HG03442 (cell line): ENCODE results near the gene TTYH1.
"Not testable (repeated sequence)": the region's sequence is repeated elsewhere in the genome, so short reads cannot be mapped to it uniquely, and the experiment has no call there.

Source experiments
- ATAC-seq: cut with Tn5 transposase; IDR thresholded peaks from one replicate; pipeline ENCODE4 v1.9.1; 2021; ENCODE audit warnings: mild to moderate bottlenecking, moderate library complexity; ENCODE audit not compliant: unreplicated experiment

The TTYH1 gene

DNA sequence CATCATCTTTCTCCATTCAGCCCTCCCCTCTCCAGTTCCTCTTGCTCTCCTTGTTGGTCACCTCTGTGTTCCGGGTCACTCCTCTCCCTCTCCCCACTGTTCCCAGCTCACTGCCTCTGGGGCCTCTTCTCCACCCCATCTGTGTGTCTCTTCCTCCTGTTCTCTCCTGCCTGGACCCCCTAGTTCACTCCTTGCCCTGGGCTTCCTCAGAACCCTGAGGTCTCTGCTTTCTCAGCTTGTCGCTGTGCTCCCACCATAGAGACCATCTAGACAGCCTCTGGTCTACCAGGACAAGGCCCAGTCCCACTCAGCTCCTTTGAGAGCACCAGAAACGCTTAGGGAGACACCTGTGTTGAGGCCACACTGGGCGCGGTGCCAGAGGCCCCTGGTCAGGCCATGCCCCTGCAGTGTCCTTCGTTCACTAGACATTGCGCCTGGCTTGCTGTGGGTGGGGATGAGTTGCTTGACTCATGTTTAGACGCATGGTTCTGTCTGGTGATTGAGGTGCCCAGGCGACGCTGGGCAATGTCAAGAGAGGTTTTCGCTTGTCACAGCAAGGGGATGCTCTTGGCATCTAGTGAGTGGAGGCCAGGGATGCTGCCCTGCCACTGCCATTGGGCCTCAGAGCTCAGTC, 43.5 kb downstream of the TTYH1 start:
- ATAC-seq = no peak

DNA sequence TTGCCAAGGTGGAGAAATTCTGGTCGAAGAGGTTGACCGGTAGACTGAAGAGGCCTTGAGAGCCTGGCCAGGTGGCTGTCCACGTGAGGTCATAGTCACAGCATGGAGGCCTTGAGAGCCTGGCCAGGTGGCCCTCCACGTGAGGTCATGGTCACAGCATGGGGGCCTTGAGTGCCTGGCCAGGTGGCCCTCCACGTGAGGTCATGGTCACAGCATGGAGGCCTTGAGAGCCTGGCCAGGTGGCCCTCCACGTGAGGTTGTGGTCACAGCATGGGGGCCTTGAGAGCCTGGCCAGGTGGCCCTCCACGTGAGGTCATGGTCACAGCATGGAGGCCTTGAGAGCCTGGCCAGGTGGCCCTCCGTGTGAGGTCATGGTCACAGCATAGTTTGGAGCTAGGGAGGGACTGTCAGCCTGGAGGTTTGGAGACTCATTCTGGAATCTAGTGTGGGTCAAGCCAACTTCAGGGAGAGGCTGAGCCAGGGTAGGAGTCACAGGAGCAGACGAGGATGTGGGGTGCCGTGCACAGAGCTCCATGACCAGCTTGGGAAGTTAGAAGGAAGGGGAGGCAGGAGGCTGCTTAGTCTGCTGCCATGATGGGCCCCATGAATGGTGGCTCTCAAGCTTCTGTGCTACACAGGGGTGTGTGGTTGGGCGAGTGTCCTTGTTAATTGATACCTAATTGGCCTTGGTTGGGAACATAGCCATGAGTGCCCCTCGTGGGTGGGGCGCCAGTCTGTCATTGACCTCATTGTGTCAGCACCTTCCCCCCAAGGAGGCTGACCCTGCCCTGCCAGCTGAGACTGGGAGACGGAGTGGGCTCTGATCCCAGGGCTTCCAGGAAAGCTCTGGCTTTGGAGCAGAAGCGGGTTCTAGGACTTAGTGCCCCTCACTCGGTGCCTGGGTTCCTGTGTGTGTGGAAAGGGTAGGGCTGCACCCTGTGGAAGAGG, 44.3 kb downstream of the TTYH1 start:
- no peak for ATAC-seq

DNA sequence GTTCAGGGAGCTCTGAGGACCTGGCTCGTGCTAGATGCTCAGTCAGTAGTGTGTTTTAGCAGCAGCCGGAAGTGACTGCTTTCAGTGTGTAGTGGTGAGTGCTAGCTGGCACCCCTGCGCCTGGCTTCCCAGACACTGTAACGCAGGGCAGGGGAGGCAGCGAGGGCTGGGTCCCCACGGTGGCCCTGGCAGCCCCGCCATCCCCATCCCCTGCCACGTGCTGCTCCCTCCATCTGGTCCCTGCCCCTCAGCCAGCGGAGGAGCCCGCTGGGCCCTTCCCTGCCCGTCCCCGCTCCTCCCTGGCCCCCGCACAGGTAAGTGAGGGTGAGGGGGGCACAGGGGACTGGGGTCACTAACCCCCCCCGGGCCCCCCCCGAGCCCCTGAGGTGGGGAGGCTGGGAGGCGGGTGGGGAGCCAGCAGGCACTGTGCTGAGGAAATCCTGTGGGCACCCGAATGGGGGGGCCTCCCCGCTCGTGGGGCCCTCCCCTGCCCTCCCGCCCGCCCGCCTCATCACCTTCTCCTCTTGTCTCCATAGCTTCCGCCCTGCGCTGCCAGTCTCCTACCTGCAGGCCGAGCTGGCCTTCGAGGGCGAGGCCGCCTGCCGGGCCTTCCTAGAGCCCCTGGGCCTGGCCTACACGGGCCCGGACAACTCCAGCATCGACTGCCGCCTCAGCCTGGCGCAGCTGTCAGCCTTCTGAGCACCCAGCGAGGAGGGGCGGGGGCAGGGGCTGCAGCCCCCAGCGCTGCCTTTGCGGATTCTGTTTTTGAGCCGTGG, 45.2 kb downstream of the TTYH1 start:
- ATAC-seq = no peak

DNA sequence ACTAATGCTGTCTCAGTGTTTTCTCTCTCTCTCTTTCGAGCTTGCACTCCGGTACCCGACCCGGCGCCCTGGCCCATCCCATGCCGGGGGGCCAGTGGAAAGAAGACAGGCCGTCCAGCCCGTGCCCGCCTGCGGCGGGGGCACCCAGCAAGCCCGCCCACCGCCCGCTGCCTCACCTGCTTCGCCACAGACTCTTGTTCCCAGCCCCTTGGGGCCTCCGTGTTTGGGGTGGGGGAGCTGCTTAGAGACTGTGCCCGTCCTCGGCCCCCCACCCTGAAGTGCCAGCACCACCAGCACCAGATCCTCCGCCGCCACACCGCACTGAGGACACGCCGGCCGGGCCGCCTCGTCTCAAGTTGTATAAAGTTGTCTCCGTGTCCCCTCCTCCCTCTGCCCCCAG, 45.9 kb downstream of the TTYH1 start:
- no peak for ATAC-seq

DNA sequence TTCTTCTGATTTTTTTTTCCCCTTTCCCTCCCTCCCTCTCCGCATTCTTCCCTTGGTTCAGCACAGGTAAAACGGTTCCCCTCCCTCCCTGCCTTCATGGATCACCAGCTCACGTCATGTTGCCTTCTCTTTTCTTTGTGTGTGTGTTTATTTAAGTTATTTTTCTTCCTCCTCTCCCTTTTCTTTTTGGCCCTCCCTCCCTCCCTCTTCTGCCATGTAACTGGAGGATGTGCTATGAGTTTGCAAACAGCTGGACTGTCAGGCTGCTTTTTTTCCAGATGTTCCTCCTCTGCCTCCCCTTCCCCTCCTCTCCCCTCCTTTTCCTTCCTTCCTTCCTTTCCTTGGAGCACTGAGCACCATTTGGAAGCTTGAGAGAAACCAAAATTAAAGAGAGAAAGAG, 46.3 kb downstream of the TTYH1 start:
- no peak for ATAC-seq

DNA sequence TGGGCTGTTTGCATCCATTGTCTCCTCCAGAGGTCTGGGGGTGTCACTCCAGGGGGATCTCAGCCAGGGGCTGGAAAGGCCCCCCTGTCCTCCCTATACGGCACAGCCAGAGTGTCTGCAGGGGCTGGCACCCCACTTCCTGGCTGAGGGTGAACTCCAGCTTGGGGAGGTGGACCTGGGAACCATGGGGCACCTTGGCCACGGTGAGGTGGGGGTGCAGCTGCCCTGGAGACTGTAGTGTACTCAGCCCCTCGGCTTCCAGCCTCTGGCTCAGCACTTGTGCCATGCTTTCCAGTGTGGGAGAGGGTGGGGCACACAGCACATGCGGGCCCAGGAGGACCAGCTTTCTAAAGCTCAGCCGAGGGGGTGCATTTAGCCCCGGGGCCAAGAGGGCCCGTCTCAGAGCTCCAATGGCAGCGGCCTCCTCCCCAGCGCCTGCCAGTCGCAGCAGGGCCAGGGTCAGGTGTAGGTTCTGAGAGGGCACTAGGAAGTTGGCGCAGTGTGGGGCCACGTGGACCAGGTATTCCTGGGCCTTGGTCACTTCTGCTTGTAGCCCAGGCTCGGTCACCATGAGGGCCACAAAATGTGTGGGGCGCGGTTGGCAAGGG, 46.9 kb downstream of the TTYH1 start:
- ATAC-seq = no peak

DNA sequence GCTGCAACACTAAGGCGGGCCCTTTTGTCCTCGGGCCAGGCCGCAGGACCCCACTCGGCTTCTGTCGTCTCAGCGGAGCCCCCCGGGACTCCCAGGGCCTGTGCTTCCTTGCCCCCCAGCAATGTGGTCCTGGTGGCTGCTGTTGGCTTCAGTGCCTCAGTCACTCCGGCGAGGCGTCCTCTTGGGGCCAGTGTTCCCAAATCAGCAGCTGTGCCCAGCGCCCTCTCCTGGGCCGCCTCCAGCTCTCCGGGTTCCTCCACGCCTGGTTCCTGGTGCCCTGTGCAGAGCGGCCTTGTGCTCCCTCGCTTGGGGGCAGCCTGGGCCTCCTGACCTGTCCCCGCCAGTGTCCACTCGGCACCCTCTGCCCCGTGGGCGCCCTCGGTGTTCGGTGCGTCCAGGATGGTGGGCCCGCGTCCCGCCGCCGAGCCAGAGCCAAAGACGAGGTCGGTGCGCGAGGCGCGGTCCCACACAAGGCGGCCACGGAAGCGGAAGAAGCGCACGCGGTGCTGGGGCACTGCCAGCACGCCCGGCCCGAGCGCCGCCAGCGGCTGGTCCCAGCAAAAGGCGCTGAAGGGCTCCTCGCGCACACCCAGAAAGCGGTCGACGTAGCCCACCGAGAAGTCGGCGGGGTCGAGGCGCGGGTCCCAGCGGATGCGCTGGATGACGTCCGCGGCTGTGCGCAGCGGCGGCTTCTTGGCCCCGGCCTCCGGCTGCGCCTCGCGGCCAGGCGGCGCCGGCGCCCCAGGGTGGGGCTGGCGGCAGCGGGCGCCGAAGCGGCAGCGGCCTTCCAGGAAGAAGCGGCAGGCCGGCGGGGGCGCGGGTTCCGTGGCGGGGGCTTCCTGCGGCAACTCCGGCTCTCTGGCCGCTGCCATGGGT, 47.6 kb downstream of the TTYH1 start:
- ATAC-seq = peak; percentile 14

DNA sequence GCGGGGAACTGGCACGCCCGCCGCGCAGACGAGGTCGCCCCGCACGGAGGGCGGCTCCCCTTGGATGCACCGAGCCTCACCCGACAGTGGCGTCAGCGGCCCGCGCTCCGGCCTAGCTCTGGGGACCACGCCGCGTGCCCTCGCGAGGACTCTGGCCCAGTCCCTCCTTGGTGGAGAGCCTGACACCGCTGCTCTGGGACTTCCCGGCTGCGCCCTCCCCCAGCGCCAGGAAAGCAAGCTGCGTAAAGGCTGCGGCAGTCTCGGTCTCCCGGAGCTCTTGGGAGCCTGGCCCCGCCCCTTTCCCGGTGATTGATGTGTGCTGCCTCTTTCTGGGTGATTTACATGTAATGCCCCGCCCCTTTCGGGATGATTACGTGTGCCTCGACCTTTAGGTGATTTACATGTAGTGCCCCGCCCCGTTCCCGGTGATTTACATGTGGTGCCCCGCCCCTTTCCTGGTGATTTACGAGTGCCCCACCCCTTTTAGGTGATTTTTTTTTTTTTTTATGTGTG, 48.3 kb downstream of the TTYH1 start, which contains the start of gene LENG9:
Gene LENG9, minus strand, starts transcription at position 248 of the 513 bp plus-strand sequence. CDS start 252 bp downstream, outside the sequence.
- peak; percentile 49 for ATAC-seq

DNA sequence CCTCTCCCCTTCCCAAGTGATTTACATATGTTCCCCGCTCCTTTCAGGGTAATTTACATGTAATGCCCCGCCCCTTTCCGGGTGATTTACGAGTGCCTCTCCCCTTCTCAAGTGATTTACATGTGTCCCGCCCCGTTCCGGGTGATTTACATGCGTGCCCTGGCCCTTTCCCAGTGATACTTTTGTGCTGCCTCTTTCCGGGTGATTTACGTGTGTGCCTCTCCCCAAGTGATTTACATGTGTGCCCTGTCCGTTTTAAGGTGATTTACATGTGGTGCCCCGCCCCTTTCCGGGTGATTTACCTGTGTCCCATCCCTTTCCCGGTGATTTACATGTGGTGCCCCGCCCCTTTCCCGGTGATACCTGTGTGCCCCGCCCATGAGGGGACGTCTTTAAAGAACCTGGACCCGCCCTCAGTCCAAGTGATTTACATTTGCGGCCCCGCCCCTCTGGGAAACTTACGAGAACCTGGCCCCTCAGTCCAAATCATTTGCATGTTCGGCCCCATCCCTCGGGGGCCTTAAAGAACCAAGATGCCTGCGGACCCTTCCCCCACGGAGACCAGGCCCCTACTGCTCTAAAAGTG, 48.9 kb downstream of the TTYH1 start:
- peak; percentile 36 for ATAC-seq

DNA sequence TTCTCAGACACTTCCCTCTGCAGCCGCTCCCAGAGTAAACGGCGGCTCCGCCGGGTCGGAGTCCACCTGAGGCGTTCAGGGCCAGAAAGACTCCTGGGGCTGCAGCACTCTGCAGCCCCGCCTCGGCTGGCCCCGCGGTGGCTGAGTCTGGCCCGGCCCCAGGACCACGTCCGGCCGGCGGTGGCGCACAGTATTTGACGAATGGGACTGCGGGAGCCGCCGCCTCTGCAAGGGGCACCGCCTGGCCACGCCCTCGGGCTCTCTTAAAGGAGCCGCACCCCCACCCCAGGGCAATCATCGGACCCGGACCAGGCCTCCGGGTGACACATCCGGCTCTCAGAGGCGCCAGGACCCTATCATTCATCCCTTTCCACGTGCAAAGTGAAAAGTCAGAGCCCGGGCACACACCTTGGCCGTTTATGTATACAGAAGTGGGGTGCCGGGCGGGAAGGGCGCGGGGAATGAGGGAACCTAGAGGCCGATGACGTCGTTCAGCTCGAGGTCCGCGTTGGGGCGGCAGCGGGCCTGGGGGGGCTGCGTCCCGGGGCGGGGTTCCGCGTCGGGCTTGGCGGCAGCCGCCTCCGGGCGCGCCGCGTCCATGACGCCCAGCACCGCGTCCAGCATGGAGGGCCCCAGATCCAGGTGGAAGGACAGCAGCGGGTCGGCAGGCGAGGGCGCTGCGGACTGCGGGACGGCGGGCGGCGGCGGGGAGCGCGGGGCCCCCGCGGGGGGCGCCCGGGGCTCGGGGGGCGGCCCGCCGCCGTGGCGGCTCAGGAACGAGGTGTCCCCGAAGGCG, 49.6 kb downstream of the TTYH1 start:
- peak; percentile 40 for ATAC-seq

DNA sequence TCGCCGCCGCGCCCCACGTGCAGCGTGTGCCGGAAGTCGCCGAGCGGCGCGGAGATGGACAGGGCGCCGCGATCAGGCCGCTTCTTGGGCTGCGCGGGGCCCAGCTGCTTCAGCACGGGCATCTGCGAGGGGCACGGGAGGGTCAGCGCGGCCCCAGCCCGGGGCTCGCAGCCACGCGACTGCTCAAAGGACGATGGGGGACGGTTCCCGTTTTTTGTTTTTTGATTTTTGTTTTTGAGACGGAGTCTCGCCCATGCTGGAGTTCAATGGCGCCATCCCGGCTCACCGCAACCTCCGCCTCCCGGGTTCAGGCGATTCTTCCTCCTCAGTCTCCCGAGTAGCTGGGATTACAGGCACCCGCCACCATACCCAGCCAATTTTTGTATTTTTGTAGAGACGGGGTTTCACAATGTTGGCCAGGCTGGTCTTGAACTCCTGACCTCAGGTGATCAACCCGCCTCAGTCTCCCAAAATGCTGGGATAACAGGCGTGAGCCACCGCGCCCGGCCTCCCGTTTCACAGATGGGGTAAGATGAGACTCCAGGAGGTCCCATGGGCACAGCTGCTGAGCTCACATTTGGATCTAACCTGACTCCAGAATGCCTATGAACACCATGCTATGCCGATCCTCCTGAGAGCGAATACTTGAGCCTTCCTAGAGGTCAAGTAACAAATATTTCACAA, 50.3 kb downstream of the TTYH1 start:
- ATAC-seq = no peak

DNA sequence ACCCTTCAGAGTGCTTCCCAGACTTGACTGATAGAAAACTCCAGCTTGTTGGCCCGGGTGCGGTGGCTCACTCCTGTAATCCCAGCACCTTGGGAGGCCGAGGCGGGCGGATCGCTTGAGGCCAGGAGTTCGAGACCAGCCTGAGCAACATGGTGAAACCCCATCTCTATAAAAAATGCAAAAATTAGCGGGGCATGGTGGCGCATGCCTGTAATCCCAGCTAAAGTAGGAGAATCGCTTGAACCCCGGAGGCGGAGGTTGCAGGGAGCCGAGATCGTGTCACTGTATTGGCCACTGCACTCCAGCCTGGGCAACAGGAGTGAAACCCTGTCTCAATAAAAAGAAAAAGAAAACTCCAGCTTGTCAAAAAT, 50.8 kb downstream of the TTYH1 start:
- not testable (repeated sequence) for ATAC-seq

DNA sequence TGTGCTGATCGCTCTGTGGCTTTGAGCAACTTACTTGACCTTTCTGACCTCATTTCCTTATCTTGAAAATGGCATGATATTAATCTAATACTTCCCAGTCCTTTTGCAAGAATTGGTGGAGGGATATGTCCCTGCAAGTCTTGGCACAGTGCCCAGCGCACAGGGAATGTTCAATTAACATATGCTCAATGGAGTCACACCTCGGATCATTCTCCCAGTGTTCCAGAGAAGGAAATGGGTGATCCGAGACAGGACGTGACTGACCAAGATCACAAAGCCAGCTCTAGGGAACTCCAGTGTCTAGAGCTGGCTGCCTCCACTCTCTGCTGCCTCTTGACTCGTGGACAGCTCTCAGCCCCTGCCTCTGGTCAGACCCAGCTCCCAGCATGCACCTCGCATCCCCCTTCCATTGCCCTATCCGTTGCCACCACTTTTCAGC, 54.3 kb downstream of the TTYH1 start:
- ATAC-seq = no peak

DNA sequence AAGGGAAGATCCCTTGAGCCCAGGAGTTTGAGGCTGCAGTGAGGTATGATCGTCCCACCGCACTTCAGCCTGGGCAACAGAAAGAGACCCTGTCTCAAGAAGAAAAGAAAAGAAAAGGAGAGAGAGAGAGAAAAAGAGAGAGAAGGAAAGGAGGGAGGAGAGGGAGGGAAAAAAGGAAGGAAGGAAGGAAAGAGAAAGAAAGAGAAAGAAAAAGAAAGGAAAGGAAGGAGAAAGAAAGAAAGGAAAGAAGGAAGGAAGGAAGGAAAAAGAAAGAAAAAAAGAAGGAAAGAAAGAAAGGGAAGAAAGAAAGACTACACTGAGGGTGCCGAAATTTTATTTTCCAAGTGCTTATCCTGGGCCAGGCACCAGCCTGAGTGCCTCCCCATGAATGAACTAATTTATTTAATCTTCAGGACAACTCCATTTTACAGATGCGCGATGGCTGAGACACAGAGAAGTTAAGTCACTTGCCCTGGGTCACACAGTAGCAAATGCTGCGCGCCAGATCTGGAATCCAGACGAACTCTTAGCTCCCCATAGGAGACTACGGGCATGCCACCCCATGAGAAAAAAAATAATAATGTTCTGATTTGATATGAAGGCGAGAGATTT, 55.1 kb downstream of the TTYH1 start:
- no peak for ATAC-seq

DNA sequence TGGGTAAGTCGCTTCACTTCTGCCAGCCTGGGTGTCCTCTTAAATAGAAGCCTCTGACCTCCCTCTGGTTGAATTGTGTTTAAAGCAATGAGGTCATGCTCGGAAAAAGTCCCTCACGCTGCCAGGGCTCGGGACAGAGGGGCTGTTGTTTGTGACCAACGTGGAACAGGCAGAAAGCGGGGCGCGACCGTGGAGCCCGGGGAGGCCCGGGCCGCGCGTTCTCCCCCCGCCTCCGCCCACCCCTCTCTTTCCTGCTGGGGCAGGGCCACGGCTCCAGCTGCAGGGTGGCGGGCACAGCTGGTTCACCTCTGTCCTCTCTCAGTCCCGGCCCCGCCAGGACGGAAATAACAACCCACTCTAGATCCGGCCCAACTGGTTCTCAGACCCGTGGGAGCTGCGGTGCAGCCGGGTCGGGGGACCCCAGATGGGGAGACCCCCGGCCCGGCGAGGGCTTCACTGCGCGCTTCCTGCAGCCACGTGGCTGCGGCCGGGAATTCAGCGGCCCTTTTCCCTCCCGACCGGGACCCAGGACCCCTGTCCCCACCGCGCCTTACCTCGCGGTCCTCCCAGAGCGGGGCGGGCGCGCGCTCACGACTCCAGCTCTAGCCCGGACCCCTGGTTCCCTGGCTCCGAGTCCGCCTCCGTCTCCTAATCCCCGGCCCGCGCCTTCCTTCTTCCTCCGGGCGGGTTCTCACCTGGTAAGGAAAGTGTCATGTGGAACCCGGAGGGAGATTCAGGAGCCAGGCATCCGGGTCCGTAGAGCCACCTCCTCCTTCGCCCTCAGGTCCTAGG, 55.9 kb downstream of the TTYH1 start:
- ATAC-seq = no peak

DNA sequence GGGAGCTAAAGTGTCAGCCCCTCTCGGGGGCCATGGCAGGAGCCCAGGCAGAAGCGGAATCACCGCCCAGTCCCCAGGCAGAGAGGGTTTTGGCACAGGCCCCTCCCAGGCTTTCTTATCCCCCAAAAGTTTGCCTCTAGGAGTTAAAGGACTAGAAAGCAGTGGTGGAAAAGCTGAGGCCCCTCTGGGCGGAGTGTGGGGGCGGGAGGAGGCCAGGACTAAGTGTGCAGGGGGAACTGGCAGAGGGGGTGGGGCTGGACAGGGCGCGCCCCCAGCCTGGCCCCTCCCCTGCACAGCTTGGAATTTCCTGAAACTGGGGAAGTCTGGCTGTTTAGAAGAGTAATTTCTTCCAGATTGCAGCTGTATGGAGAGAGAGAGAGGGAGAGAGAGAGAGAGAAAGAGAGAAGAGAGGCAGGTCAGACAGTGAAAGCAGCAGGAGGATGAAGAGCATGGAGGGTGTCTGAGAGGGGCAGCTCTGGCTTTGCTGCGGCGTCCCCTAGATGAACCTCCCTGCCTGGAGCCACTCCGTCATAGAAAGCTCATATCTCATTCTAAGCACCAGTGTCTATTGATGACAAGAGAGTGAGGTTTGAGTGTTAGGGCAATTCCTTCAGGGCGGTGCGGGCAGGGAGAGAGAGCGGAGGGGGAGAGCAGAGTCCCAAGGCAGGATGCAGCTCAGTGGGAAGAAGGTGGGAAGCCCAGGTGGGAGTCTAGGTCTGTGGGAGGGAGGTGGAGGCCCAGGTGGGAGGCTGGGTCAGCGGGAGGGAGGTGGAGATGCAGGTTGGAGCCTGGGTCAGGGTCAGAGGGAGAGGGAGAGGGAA, 58.0 kb downstream of the TTYH1 start, which contains the start of gene CDC42EP5:
Gene CDC42EP5, minus strand, starts transcription at position 226 of the 821 bp plus-strand sequence. CDS start 7,749 bp downstream, outside the sequence.
- ATAC-seq = no peak
